Muscle of arm (tissue), 12 donors: ENCODE data around the gene PODXL2. TPM values are rescaled to one million over a fixed set of nuclear protein-coding genes. Genes with fewer than 3 reads are reported as not detected.

Experiments used
- DNase-seq: peaks from one replicate; pipeline ENCODE4 v3.0.0-alpha.2; 2013
- polyA plus RNA-seq, 12 donors: library from polyadenylated mRNA; unstranded; fragments of 120-200 nt; gene quantifications; one replicate each; pipeline ENCODE4 v1.2.1, GENCODE V29; 2013; ENCODE audit not compliant: insufficient read length in 12 of 12

The PODXL2 gene
- polyA plus RNA-seq, 12 donors, result 3.9 to 17.9 (median 4.7) TPM; not detected in 1

DNA sequence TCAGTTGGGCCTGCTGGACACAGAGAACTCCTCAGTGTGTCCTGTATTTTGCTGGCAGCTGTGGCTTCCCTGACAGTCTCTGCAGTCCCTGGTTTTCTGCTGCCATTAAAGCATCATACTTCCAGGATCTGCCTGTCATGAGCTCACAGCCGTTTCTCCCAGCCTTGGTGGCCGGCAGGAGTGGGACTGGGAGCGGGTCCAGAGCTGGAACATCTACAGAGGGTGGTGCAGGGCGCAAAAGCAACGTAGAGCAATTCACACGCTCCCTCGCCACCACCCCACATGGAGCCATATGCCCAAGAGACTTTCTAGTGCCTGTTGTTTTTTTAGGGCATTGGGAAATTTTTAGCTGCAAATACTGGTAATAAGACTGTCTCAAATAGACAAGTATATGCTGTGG, 77.3 kb downstream of the PODXL2 start:
- no peak for DNase-seq

DNA sequence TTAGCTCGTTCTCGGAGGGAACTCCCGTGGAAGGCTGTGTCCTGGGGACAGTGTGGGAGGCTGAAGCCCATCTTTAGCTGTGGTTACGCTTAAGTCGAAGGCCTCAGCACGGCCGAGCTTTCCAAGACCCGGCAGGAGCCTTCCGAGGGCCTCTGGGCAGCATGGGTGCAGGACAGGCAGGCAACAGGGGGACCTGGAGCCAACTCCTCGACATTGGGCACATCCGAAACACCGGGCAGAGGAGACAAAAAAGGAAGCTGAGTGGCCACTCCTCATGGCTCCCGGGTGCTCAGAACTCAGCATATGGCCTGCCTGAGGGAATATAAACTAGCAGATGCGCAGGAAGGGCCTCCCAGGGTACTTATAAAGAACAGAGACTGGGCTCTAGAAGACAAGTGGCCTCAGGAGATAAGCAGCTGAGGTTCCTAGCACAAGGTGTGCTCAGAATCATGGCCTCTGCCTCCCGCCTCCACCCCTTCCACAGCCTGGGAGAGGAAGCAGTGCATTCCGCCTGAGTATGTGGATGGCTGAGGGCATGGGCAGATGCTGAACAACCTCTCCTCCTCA, 77.9 kb downstream of the PODXL2 start:
- DNase-seq, result no peak

DNA sequence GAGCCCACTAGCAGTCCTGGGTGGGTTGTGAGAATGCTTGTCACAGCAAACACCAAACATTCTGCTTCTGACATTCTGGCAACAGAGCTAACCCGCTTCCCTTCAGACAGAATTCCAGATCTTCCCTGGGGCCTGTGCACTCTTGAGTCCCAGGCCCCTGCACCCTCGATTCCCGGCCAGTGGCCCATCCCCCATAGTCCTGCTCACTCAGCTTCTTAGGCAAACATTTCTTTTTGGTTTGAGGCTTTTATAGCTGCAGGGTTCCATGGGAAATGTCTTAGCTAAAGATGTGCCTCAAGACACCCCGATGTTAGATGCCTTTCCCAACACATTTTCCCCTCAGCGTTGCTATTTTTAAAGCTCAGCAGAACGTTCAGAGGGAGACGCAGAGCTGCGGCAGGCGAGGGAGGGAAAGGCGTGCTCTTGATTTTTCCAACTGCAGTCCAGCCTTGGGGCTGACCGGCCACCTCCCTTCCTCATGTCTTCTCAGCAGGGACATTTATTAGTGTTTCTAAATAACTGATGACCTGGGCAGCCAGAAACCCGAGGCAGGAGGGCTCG, 78.9 kb downstream of the PODXL2 start:
- no peak for DNase-seq

DNA sequence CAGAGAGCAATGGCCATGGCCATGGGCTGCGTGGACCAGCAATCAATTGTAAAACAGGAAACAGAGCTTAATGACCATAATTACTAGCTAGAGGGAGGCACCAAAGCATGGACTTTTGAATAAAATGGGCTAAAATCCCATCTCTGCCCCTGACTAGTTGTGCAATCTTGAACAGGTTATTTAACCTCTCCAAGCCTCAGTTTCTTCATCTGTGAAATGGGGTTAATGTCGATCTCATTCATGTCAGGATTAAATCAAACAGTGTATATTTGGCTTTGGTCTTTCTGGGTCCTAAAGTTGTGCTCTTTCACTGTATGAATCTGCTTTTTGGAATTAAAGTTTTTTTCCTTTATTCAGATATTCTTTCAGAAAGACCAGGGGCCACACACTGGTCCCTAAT, 79.9 kb downstream of the PODXL2 start:
- DNase-seq, result no peak

GRCh38 chr3:127709320-127710060, 80.5 kb downstream of the PODXL2 start:
- no peak for DNase-seq

GRCh38 chr3:127710155-127710941, 81.4 kb downstream of the PODXL2 start:
- no peak for DNase-seq

DNA sequence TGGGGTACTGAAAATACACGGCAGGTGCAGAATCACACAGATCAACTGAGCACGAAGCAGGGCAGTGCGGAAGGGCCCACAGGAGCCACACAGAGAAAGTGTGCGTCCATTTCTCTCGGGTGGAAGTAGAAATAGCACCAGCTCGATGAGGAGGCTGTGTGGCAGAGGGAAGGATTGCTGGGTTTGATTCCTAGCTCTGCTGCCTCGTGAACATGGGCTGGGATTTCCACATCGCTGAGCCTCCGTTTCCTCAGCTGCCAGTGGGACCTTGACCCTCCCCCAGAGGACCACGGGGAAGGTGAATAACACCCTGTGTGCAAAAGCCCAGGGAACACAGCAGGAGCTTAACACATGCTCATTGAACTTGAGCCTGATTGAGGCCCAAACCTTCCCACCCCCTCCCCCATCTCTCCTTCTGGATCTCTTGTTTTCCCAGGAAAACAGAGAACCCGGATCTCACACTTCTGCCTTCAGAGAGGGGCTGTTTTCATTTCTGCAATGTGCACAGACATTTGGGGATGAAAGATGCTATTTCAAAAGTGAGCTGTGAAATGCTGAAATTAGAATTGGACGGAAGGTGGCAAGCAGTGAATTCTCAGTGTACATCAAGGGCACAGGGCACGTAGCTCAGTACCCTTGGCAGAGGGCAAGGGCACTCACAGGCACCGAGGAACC, 82.2 kb downstream of the PODXL2 start:
- DNase-seq, result no peak

- DNase-seq, result no peak
Observed at GRCh38 chr3:127711896-127712295, 82.9 kb downstream of the PODXL2 start.

GRCh38 chr3:127712461-127712860, 83.5 kb downstream of the PODXL2 start:
- no peak for DNase-seq

DNA sequence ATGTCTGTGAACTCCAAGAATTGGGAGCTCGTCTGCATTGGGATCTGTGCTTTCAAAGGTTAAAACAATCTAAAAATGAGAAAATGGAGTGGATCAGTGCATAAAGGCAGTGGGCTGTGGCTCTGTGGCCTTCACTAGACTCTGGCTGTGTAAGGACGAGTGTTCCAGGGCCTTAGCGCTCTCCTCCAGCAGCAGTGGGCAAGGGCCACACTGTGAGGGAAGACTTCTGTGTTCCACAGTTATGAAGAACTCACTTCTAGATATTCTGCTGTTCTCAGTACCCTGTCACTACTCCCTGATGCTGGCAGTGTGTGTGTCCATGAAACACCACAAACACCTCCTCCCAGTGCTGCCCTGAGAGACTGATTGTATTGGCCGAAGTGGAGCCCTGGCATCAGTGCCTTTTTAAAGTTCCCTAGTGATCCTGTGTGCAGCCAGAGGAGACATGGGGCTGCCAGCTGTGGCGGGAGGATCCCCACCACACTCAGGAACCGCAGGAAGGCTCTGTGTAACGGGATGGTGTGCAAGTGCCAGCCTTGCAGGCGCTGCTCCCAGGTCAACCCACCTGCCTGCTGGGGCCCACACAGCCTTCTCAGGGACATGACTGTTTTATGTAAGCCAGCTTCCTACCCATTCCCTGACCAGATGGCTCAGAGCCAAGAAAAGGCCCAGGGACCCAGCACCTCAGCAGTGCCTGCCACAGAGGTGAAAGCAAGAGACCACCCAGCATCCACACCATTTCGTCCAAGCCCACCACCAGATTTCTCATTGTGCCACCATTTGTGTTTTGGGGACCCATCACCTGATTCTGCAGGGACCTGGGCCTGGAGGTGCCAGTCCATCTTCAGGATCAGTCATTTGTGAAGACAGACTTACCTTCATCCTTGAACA, 84.1 kb downstream of the PODXL2 start:
- no peak for DNase-seq

GRCh38 chr3:127714125-127714571, 85.2 kb downstream of the PODXL2 start:
- DNase-seq, result no peak

DNA sequence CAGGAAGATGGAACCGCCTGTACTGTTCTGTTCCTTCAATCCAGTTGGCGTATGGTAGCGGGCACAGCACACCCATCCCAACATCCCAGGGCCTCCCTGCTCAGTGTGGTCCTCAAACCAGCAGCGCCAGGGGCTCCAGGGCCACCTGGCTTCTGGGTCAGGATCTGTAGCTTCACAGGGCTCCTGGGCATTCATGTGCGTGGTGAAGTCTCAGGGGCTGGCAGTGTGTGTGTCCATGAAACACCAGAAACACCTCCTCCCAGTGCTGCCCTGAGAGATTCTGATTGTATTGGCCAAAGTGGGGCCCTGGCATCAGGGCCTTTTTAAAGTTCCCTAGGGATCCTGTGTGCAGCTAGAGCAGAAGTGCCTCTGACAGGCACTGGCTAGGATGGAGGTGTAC, 85.9 kb downstream of the PODXL2 start:
- DNase-seq, result no peak

- DNase-seq, result no peak
Observed at GRCh38 chr3:127715532-127715931, 86.5 kb downstream of the PODXL2 start.

- DNase-seq, result no peak
Observed at GRCh38 chr3:127716384-127716783, 87.4 kb downstream of the PODXL2 start.

DNA sequence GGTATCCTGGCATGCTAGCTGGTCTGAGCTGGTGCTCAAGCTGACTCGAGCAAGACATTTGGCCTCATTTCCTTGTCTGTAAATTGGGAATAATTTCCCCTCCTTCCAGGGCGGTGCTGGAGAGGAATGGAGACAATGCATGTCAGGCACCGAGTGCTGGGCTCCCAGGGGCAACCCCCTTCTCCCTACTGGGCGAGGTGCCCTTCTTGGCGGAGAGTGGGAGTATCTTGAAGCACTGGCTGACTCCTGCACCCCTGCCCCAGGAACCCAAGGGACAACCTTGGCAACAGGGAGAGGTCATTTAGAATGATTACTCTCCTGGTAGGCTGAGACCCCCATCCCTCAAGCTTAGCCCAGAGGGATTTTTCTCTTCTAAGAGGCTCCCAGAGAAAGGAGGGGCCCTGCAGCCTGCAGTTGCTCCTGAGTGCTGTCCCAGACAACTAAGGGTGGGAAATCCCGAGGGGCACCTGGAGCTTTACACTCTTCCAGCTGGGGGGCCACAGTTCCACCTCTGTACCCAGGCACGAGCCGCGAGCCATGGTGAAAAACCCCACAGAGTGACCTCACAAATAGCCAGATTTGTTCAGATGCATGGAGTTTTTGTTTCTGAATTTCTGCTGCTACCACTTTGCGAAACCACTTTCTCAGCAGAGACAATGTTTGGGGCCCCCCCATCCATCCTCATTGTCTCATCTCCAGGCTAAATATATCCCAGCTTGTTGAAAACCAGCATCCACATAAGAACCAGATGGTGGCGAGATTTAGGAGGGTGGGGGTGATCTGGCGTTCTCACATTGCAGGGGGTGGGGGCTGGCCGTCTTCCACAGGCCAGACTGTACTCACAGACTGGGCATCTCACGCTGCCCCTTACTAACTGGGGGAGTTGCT, 88.6 kb downstream of the PODXL2 start:
- DNase-seq, result no peak

DNA sequence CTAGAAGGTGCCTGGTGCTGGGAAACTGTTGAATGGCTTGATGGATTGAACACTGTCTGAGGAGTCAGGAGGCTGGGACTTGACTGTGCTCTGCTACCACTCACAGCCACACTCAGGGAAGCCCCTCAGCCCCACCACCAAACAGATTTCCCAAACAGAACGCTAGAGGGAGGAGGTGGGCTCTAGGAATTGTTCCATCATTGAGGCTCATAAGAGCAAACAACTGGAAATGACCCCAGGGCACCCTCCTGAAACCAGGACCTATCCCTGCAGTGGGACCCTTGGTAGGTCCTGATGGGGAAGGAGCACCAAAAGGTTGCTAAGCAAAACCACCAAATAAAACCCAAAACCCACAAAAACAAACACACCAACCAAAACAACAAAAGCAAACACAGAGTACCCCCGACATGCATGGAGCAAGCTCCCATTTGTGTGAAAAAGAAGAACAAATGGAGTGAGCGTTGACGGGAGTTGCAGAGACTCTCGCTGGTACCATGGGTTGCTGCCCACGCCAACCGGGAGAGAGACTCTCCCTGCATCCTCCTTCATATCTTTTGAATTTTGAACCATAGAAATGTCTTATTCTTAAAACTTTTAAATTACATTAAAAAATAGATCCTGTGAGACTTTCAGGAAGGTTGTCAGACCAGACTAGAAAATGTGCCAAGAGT, 89.4 kb downstream of the PODXL2 start:
- DNase-seq, result no peak

DNA sequence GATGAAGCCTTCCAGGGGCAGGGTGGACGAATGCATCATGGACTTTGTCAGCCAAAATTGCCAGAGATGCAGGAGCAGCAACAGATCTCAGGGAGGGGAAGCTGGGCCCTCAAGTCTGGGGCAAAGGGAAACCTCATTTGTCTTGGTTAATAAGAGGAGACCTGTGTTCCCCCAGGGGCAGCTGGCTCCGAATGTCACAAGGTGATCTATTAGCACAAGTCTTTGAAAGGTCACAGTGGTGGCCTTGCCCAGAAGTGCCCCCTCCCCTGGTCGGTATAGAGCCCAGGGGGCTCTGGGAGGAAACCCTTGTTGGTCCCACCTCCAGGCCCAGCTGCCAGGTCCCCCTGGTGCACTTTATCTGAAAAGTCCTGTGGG, 89.9 kb downstream of the PODXL2 start:
- no peak for DNase-seq

- no peak for DNase-seq
Observed at GRCh38 chr3:127719369-127719768, 90.4 kb downstream of the PODXL2 start.

DNA sequence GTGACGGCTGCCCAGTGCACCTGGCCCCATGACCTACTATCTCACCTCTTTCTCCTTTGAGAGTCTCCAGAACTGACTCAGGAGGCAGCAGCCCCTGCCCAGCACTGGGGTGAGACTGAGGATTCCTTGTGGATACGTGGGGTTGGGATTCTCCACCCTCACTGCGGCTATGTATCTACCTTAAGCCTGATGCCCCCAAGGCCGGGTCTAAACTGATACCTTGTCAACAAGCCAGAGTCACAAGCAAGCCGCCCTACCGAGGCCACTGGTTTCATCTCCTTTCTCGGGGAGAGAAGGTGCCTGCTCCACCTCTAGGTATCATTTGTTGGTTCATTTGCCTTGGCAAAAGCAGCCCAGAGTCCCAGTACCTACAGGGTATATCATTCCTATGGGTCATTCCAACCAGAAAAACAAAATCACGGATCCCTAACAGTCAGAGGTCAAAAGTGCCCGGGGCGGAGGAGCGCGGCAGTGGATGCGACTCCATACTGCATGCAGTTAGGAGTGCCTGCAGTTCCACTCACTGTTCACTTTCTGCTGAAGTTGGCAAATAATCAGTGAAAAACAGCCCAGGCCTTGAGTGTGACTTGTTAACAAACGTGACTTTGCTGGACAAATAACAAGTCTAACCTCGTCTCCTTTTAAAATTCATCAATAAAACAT, 91.3 kb downstream of the PODXL2 start:
- no peak for DNase-seq
